ENCODE measurements around the gene EDEM3. TPM values are rescaled to one million over a fixed set of nuclear protein-coding genes. Genes with fewer than 3 reads are reported as not detected.

Gene EDEM3
- total RNA-seq, 1 experiment from 2014 or later: 58.3 TPM

DNA sequence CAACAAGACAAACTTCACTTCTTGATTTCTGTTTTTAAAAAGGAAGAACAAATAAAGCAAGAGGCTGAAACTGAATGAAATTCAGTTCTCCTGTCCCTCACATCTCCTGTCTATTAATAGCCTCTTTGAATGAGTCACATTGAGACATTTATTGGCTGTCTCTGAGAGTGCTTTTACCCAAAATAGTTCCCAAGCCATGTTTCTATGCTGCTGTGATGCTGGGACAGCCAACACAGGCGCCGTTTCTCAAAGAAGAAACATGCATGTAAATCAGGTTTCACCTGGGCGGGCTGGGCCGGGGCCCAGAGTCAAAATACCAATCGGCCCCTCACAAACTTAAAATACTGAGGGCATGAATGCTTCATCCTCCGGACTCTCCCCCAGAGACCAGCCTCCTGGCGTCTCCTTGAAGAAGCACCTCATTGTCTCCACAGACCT is 105.2 kb downstream of the EDEM3 start:
- no peak overlapping the region for H3K27ac Mint-ChIP-seq (ENCODE audit: low read depth, unreplicated experiment)

DNA sequence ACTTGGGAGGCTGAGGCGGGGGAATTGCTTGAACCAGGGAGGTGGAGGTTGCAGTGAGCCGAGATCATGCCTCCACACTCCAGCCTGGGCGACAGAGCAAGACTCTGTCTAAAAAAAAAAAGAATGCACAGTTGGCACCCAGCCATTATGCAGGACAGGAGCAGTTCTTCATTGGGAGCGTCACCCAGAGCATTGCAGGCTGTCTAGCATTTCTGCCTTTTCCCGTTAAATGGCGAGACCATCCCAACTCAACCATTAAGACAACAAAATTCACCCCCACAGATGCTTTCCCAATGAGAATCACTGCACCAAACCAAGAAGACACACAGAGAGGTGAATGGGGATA is 105.8 kb downstream of the EDEM3 start:
- Mint-ChIP-seq H3K9me3 (ENCODE audit: unreplicated experiment) (peaks cover 8% of the 10 kb centered on the region), H3K27ac (ENCODE audit: low read depth, unreplicated experiment) (no peak overlapping the region), H3K36me3 (ENCODE audit: insufficient read depth, unreplicated experiment) (no peaks in the 10 kb centered on the region), H3K4me3 (ENCODE audit: unreplicated experiment) (no peak overlapping the region), H3K27me3 (ENCODE audit: insufficient read depth, unreplicated experiment) (no peaks in the 10 kb centered on the region), H3K4me1 (ENCODE audit: insufficient read depth, unreplicated experiment) (peaks cover 6% of the 10 kb centered on the region)
- intact Hi-C loops (cut with micrococcal nuclease): no loop called here
- TF ChIP-seq, protein P1, sequence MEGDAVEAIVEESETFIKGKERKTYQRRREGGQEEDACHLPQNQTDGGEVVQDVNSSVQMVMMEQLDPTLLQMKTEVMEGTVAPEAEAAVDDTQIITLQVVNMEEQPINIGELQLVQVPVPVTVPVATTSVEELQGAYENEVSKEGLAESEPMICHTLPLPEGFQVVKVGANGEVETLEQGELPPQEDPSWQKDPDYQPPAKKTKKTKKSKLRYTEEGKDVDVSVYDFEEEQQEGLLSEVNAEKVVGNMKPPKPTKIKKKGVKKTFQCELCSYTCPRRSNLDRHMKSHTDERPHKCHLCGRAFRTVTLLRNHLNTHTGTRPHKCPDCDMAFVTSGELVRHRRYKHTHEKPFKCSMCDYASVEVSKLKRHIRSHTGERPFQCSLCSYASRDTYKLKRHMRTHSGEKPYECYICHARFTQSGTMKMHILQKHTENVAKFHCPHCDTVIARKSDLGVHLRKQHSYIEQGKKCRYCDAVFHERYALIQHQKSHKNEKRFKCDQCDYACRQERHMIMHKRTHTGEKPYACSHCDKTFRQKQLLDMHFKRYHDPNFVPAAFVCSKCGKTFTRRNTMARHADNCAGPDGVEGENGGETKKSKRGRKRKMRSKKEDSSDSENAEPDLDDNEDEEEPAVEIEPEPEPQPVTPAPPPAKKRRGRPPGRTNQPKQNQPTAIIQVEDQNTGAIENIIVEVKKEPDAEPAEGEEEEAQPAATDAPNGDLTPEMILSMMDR (IDR thresholded peaks at IDR 0.05; ENCODE audit: unreplicated experiment): no peak
- no TSS peak for BruUV-seq (replicated peaks)
- ChIA-PET CTCF (interaction anchor here (0.6 to 0.9 kb wide), 2 partner anchors 13 to 561 kb away, joined by 3 to 4 read pairs; no protein-coding TSS in a partner anchor), POLR2A (interaction anchor here (0.7 kb wide), 1 partner anchor 141 kb away, joined by 3 read pairs; no protein-coding TSS in a partner anchor)
- no peak for DNase-seq (ENCODE audit: unreplicated experiment)

More for the DNA sequence above, 105.2 kb downstream of the EDEM3 start:
- peaks cover 8% of the 10 kb centered on the region for H3K9me3 Mint-ChIP-seq (ENCODE audit: unreplicated experiment)
- no TSS peak for BruUV-seq (replicated peaks)
- H3K27me3 Mint-ChIP-seq (ENCODE audit: insufficient read depth, unreplicated experiment): no peaks in the 10 kb centered on the region
- H3K36me3 Mint-ChIP-seq (ENCODE audit: insufficient read depth, unreplicated experiment): no peaks in the 10 kb centered on the region
- no peak for DNase-seq (ENCODE audit: unreplicated experiment)
- POLR2A ChIA-PET: no interaction called here
- intact Hi-C loops (cut with micrococcal nuclease): no loop called here
- peaks cover 6% of the 10 kb centered on the region for H3K4me1 Mint-ChIP-seq (ENCODE audit: insufficient read depth, unreplicated experiment)
- CTCF ChIA-PET: interaction anchor here (0.9 kb wide), 1 partner anchor 12 kb away, joined by 4 read pairs; no protein-coding TSS in a partner anchor
- TF ChIP-seq, protein P1 (IDR thresholded peaks at IDR 0.05; ENCODE audit: unreplicated experiment): no peak
- no peak overlapping the region for H3K4me3 Mint-ChIP-seq (ENCODE audit: unreplicated experiment)

DNA sequence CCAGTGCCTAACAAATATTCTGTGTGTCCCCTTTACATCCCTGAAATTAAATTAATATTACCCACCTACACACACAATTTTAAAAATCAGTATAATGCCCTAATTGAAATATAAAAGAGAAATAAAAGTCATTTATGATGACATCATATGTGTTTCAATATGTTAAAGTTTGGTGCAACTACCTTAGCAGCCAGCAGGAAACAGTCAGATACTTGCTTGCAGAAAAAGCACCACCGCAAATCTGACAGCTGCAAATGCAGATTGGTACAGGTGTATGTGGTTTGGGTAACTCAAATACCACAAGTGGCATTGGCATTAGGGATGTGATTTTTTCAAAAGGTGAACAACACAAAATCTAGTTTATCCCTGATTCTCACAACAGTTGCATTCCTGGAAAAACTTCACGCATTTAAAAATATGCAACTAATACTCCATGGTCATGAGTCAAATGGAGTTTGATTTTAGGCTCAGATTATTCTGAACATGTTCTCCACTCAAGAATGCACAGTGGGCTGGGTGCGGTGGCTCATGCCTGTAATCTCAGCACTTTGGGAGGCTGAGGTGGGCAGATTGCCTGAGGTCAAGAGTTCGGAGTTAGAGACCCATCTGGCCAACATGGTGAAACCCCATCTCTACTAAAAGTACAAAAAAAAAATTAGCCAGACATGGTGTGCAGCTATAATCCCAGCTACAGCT is 106.3 kb downstream of the EDEM3 start:
- Mint-ChIP-seq H3K4me3 (ENCODE audit: unreplicated experiment) (no peak overlapping the region), H3K27me3 (ENCODE audit: insufficient read depth, unreplicated experiment) (no peaks in the 10 kb centered on the region), H3K27ac (ENCODE audit: low read depth, unreplicated experiment) (peak overlapping the region; percentile 43), H3K36me3 (ENCODE audit: insufficient read depth, unreplicated experiment) (no peaks in the 10 kb centered on the region), H3K9me3 (ENCODE audit: unreplicated experiment) (peaks cover 8% of the 10 kb centered on the region), H3K4me1 (ENCODE audit: insufficient read depth, unreplicated experiment) (peaks cover 6% of the 10 kb centered on the region)
- CTCF ChIA-PET: interaction anchor here (0.6 to 0.9 kb wide), 2 partner anchors 14 to 560 kb away, joined by 3 to 4 read pairs; no protein-coding TSS in a partner anchor
- TF ChIP-seq, protein P1 (IDR thresholded peaks at IDR 0.05; ENCODE audit: unreplicated experiment): no peak
- intact Hi-C loops (cut with micrococcal nuclease): no loop called here
- POLR2A ChIA-PET: interaction anchor here (0.7 kb wide), 1 partner anchor 140 kb away, joined by 3 read pairs; no protein-coding TSS in a partner anchor
- BruUV-seq (replicated peaks): no TSS peak
- no peak for DNase-seq (ENCODE audit: unreplicated experiment)

DNA sequence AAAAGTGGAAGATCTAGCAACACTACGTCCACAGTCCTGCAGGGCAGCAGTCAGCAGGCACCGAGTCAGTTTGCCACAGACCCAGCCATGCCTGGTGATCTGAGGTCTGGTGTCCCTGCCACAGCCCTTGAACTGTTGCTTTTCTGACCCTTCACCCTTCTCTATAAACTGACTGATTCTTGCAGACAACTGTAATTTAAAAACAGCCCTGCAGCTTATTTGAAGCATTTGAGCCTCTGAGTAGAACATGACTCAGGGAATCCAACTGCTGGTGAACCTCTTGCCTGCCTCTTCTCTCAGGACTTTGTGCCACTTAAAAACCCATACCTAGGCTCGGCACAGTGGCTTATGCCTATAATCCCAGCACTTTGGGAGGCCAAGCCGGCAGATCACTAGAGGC is 107.2 kb downstream of the EDEM3 start:
- Mint-ChIP-seq H3K27ac (ENCODE audit: low read depth, unreplicated experiment) (peak overlapping the region; percentile 43), H3K9me3 (ENCODE audit: unreplicated experiment) (peaks cover 8% of the 10 kb centered on the region), H3K36me3 (ENCODE audit: insufficient read depth, unreplicated experiment) (no peaks in the 10 kb centered on the region), H3K4me3 (ENCODE audit: unreplicated experiment) (no peak overlapping the region), H3K27me3 (ENCODE audit: insufficient read depth, unreplicated experiment) (no peaks in the 10 kb centered on the region), H3K4me1 (ENCODE audit: insufficient read depth, unreplicated experiment) (peaks cover 6% of the 10 kb centered on the region)
- TF ChIP-seq, protein P1 (IDR thresholded peaks at IDR 0.05; ENCODE audit: unreplicated experiment): no peak
- ChIA-PET CTCF (interaction anchor here (0.7 kb wide), 1 partner anchor 268 kb away, joined by 3 read pairs; no protein-coding TSS in a partner anchor), POLR2A (no interaction called here)
- intact Hi-C loops (cut with micrococcal nuclease): no loop called here
- no TSS peak for BruUV-seq (replicated peaks)
- DNase-seq (ENCODE audit: unreplicated experiment): no peak

Data from MCF 10A (cell line).